Activated gamma-delta T cell treated with anti-CD3 and anti-CD28 coated beads, Interleukin-2, amount 50 U/mL, for 16 hours (primary cell): ENCODE data around the gene TBC1D10A.
"Not testable (repeated sequence)": the region's sequence is repeated elsewhere in the genome, so short reads cannot be mapped to it uniquely, and the experiment has no call there.

Experiments
- DNase-seq: peaks from one replicate; pipeline ENCODE4 v3.0.0-alpha.2; 2020; ENCODE audit warnings: low read depth

Gene TBC1D10A

DNA sequence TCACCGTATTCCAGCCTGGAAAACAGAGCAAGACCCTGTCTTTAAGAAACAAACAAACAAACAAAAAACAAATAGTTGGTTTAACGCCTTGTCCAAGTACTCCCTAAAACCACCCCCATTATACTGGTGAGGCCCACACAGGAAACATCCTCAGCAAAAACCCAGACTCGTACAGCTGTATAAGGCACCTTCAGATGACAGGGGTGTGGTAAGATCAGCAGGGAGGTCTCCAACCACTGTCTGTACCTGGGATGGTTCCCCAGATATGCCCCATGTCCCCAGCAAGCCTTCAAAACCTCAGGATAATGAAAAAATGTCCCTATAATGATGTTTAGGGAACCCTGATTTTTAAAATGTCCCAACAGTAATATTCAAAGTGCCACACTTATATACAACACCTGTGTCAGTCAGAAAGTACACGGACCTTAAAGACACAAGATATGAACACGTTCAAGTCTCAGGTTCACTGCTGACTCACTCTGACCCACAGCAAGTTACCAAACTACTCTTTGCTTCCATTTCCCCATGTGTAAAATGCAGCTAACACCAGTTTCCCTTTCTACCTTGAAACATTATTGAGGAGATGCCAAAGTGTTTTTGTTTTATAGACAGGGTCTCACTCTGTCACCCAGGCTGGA, 20.6 kb upstream of the TBC1D10A start:
- DNase-seq = no peak

- no peak for DNase-seq
These were observed 17.9 kb upstream of the TBC1D10A start for GRCh38 chr22:30344447-30345200.

- DNase-seq = no peak
These were observed 14.4 kb upstream of the TBC1D10A start for GRCh38 chr22:30340911-30341685.

DNA sequence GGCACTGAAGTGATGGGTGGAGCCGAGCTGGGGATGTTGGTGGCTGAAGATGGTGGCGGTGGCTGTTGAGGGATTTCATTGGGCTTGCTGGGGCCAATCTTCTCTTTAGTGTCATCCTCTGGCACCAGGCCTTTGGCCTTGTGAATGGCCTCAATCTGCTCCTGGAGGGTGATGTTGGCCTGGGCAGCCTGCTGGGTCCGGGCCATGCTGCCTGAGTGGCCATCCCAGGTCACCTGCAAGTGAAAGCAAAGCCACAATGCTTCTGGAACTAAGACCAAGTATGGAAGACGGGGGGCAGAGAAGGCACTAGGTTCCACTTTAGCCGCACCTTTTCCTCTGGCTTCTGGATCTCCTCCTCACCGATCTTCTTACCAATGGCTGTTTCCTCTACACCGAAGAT, 12.1 kb upstream of the TBC1D10A start:
- no peak for DNase-seq

- DNase-seq = not testable (repeated sequence)
These were observed 11.6 kb upstream of the TBC1D10A start for GRCh38 chr22:30338341-30338740.

DNA sequence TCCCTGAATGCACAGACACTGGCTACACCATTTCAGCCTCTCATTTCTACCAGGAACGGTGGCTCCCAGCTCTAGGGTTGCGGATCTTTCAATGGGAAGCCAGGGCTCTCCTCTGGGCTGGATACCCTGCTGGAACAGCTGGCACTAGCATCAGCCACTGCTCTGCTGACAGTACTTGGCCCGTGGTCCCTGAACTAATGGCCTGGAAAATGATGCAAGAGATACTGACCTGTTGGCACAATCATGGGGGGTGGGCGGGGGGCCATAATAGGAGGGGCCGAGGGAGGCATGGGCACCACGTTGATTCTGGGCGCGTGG, 10.7 kb upstream of the TBC1D10A start:
- no peak for DNase-seq

DNA sequence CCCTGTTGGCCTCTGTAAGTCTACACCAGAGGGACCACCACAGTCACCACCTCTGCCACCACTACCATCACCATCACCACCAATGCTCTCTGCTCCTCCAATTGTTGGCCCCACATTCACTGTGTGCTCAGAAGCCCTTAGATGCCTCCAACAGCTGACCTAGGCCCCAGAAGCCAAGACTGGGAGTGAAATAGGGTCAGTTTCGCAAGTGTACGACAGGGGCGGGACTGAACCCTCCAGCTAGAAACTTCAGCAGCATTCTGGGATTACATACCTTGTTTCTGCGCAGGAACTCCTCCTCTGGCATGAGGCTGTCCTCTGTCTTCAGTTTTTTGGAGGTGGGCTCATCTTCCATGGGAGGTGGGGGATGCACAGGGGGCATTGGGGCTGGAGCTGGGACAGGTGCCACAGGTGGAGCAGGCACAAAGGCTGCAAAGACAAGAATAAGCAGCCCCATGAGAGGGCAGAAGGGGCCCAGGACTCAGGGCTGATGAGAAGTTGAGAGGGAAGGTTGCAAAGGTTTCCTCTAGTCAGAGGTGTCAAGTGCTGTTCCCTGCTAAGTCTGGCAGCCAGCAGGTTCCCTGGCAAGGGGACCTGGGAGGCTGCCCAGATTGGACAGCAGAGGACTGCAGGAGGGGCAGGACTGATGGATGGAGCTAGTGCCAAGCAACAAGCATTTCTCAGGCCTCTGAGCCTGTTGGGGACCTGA, 10.2 kb upstream of the TBC1D10A start:
- DNase-seq = no peak

- DNase-seq = no peak
These were observed 8.5 kb upstream of the TBC1D10A start for GRCh38 chr22:30335236-30335635.

DNA sequence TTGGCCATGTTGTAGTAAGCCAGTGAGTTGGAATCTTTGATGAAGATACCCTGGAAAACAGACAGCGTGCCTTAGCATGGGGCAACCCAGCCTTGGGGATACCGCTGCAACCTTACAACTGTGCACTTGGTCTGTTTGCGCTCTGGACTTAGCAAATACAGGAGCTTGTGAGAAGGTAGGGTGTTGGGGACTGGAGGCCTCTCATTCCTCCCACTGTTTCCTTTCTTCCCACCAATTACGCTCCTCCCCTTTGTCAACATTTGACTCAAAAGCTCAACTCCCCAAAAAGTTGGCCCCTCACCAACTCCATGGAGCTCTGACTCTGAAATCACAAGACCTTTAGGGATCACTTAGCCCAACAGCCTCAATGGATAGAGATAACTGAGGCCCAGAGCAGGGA, 7.9 kb upstream of the TBC1D10A start:
- DNase-seq = no peak

GRCh38 chr22:30333707-30334087, 7.0 kb upstream of the TBC1D10A start:
- no peak for DNase-seq

DNA sequence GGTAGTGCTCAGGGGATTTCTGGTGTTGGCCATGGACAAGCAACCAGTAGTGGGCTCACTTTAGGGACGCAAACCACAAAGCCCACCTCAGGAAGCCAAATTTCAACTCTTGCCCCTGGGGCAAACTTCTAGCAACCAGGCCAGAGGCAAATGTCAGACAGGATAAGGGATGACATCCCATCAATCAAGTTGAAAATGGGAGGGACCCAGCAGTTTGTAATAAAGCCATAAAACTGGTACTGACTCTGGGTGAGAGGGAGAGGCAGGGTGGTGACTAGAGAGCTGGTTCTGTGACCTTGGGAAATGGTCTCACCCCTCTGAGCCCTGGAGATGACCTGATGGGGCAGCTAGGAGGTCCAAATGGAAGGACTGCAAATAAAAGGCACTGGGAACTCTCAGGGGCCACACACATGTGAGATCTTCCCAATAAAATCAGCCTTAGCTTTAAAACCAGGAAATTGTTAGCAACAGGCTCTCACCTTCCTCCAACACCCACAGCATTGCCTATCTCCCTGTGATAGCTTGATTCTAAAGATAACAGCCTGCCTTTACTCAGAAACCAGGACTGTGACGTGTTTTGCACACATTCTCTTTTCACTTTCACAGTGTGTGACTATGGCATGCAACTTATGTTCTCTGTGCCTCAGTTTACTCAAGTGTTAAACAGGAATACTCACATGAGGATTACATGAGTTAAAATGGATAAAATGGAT, 6.4 kb upstream of the TBC1D10A start:
- DNase-seq = no peak

DNA sequence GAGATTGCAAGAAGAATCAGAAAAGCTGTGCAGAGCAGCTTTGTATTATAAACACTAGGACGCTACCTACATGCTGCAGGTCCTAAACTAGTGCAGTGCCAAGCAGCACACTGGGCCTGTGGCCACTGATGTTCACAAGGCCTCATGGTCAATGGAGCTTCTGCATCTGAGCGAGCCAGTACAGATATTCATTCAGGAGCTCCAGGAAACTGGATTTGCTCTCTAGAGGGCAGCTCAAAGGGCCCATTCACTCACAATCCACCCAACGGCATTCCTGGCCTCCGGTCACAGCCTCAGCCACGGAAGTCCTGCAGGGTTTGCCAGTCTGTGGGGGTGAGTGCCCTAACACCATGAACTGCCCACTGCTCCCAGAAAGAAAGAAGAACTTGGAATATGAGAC, 5.8 kb upstream of the TBC1D10A start:
- DNase-seq = no peak

DNA sequence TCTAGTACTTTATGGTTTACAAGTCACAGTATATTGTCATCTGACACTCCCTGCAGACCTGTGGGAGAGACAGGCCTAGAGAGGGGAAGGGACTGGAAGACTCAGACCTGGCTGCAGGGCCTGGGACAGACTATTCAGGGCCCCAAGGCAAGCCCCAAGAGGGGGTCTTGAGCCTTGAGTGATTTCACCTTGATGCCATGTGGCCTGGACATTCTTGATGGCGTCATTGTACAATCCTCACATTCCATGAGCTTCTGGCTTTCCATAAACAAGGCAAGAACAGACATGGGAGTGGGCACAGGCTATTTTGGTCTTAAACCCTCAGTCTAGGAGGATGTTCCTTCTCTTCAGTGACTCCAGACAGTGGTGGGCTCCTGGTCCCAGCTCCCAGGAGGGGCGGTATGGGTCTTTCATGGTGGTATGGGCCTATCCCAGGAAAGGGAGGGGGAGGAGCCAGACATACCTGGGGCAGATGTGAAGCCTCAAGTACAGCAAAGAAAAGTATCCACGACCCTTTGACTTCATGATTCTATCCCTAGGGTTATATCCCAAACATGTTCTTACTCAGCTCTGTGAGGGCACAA, 1.8 kb upstream of the TBC1D10A start:
- no peak for DNase-seq

- no peak for DNase-seq
These were observed 1.2 kb upstream of the TBC1D10A start for GRCh38 chr22:30327864-30328345.

GRCh38 chr22:30326255-30326705, 461 bp downstream of the TBC1D10A start:
- DNase-seq = no peak

DNA sequence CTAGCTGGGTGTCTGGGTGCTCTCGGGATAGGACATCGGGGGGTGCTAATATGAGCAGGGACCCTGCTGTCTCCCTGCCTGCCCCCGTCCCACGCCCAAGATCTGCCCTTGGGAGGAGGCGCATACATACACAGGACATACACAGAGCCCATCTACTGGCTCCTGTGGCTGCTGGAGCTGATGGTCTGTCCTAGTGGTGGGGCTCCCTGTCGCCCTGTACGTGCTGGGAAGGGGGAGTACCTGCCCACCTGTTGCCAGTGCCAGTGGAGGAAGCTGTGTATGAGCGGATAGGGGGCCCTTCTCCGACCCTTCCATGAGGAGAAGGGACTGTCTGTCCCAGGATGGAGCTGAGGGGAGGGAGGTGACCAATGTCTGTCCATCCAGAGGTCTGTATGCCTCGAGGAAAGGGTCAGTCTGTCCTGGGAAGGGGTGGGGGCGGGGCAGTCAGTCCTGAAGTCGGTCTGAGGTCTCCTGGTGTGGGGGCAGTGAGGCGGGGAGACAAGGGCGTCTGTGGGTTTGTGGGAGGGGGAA, 952 bp downstream of the TBC1D10A start:
- no peak for DNase-seq

GRCh38 chr22:30325065-30325720, 1.5 kb downstream of the TBC1D10A start:
- DNase-seq = no peak

DNA sequence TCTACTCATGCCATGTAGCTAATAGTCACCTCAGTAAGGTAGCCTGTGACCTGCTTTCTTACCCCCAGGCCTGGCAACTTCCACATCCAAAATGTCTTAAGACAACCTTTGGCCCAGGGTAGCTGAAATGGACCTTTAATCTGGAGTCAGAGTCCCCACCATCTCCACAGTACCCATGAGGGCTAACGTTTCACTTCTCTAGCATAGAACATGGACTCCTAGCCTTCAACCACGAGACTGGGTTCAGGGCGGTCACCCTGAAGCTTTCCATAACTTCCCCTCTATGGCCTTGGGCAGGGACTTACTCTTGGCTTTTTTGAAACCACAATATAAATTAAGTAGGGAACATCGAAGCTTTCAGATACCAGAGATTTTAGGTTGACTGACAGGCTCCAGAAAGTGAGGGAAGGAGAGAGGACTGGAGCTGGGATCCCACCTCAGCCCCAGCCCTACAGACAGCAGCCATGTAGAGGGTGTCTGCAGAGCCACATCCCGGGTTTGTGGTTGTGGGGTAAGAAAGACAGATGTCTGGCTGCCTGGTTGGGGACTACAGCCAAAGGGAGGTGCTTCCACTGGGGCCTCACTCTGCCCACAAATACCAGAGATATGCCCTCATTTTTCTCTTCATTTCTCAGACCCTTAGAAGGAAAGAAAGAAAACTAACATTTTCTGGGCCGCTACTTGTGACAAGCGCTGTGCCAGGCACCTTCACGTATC, 2.6 kb downstream of the TBC1D10A start:
- DNase-seq = no peak

DNA sequence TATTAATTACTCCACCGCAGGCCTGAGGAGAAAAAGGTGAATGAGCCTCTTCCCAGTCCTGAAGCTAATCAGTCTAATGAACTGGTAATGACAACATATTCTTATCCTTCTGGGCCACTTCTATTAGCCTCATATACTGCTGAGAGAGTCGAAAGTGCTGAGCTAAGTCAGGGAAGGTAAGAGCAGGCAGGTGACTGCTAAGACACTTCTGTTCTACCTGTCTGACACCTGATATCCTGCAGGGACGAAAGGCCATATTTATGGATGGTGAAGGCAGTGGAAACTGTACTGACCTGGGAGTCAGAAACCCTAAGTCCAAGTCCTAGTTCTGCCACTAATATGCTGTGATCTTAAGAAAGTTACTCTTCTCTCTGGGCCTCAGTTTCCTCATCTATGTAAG, 3.5 kb downstream of the TBC1D10A start:
- no peak for DNase-seq

GRCh38 chr22:30321461-30321860, 5.3 kb downstream of the TBC1D10A start:
- DNase-seq = no peak
